ENCODE data around the gene SOX12.
"Not testable (repeated sequence)": the region's sequence is repeated elsewhere in the genome, so short reads cannot be mapped to it uniquely, and the experiment has no call there.

Gene SOX12

GRCh38 chr20:356154-356553 is 30.8 kb downstream of the SOX12 start:
- 92% methylated on average over 2 of the region's 2 CpGs for WGBS
- not testable (repeated sequence) for H3K9ac ChIP-seq (ENCODE audit: low read depth, low read length); H3K9me3 ChIP-seq (ENCODE audit: insufficient read depth, low read depth, low read length); H3K27ac ChIP-seq (ENCODE audit: low read depth, low read length); H3K4me1 ChIP-seq (ENCODE audit: insufficient read depth, low read length); H3K4me3 ChIP-seq (ENCODE audit: low read length); H3K36me3 ChIP-seq (ENCODE audit: insufficient read depth, low read length); H3K27me3 ChIP-seq (ENCODE audit: insufficient read depth, low read length)

- Histone ChIP-seq H3K4me3 (ENCODE audit: low read length) (no peak overlapping the region), H3K27me3 (ENCODE audit: insufficient read depth, low read length) (no peaks in the 10 kb centered on the region), H3K4me1 (ENCODE audit: insufficient read depth, low read length) (no peaks in the 10 kb centered on the region), H3K27ac (ENCODE audit: low read depth, low read length) (no peak overlapping the region), H3K9ac (ENCODE audit: low read depth, low read length) (no peak overlapping the region), H3K36me3 (ENCODE audit: insufficient read depth, low read length) (no peaks in the 10 kb centered on the region), H3K9me3 (ENCODE audit: insufficient read depth, low read depth, low read length) (no peaks in the 10 kb centered on the region)
- 96% methylated on average over 10 of the region's 10 CpGs for WGBS
Measured at GRCh38 chr20:356745-357144, 31.4 kb downstream of the SOX12 start.

DNA sequence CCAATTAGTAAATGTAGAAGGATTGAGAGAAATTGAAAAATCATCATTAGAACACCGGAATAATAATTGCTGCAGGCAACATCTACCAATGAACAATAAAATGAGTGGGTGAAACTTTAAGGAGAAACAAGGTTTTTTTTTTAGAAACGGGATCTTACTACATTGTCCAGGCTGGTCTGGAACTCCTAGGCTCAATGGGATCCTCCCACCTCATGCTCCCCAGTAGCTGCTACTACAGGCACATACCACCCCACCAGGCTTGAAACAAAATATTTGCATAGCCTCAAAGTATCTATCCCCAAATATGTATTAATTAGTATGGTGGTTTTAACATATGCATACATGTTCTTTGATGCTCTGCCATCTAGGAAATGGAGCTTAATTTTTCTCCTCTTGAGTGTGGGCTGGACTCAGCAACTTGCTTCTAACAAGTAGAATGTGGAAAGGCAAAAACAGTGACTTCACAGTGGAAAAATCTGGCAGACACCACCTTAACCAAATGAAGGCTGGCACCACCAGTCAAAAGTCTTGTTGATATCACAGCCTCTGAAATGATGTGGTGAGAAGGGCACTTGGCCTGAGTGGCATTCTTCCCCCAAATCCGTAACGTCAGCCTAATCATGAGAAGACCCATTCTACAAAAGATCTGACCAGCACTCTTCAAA is 33.7 kb downstream of the SOX12 start:
- no peak overlapping the region for H3K9ac ChIP-seq (ENCODE audit: low read depth, low read length)
- H3K4me3 ChIP-seq (ENCODE audit: low read length): no peak overlapping the region
- no peak overlapping the region for H3K27ac ChIP-seq (ENCODE audit: low read depth, low read length)
- H3K4me1 ChIP-seq (ENCODE audit: insufficient read depth, low read length): no peaks in the 10 kb centered on the region
- H3K9me3 ChIP-seq (ENCODE audit: insufficient read depth, low read depth, low read length): no peaks in the 10 kb centered on the region
- WGBS: 91% methylated on average over 4 of the region's 4 CpGs
- no peaks in the 10 kb centered on the region for H3K36me3 ChIP-seq (ENCODE audit: insufficient read depth, low read length)
- H3K27me3 ChIP-seq (ENCODE audit: insufficient read depth, low read length): no peaks in the 10 kb centered on the region

GRCh38 chr20:361561-361960 is 36.2 kb downstream of the SOX12 start:
- no peaks in the 10 kb centered on the region for H3K36me3 ChIP-seq (ENCODE audit: insufficient read depth, low read length)
- no peak overlapping the region for H3K9ac ChIP-seq (ENCODE audit: low read depth, low read length)
- H3K27ac ChIP-seq (ENCODE audit: low read depth, low read length): no peak overlapping the region
- no peak overlapping the region for H3K4me3 ChIP-seq (ENCODE audit: low read length)
- H3K4me1 ChIP-seq (ENCODE audit: insufficient read depth, low read length): no peaks in the 10 kb centered on the region
- H3K9me3 ChIP-seq (ENCODE audit: insufficient read depth, low read depth, low read length): no peaks in the 10 kb centered on the region
- WGBS: 86% methylated on average over 8 of the region's 8 CpGs
- no peaks in the 10 kb centered on the region for H3K27me3 ChIP-seq (ENCODE audit: insufficient read depth, low read length)

- Histone ChIP-seq H3K9ac (ENCODE audit: low read depth, low read length) (no peak overlapping the region), H3K4me3 (ENCODE audit: low read length) (no peak overlapping the region), H3K36me3 (ENCODE audit: insufficient read depth, low read length) (no peaks in the 10 kb centered on the region), H3K27ac (ENCODE audit: low read depth, low read length) (no peak overlapping the region), H3K9me3 (ENCODE audit: insufficient read depth, low read depth, low read length) (no peaks in the 10 kb centered on the region), H3K4me1 (ENCODE audit: insufficient read depth, low read length) (no peaks in the 10 kb centered on the region), H3K27me3 (ENCODE audit: insufficient read depth, low read length) (no peaks in the 10 kb centered on the region)
- WGBS: 91% methylated on average over 13 of the region's 13 CpGs
Measured at GRCh38 chr20:362271-363254, 37.2 kb downstream of the SOX12 start.

DNA sequence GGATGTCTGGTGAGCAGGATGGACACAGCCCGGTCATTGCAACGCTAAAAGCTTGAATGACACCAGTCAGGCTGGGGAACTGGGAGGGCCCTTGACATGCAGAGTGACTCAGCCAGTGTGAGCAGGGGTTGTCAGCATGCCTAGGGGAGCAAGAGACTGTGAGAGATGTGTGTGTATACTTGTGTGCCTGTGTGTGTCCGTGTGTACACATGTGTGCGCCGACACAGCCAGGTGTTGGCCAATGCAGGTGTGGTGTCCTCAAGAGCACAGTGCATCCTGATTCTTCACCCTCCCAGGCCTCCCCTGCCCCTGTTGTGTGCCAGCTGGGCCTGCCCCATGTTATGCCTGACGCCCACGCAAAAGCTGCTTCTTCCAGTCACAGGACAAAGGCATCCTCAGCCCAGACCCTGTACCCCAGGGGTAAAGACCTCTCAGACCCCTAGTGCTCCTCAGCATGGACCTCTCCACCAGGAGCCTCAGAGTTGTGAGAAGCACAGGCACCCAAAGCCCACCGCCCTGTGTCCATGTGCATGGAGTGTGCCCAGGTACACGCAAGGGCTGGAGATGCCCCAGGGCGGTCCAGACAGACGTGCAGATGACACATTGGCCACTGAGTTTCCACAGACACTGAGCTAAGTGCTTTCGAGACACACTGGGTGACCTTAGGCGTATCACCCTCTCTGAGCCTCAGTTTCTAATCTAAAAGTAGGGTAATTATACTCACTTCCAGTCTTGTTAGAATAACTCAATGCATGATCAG is 38.1 kb downstream of the SOX12 start:
- no peak overlapping the region for H3K4me3 ChIP-seq (ENCODE audit: low read length)
- no peaks in the 10 kb centered on the region for H3K9me3 ChIP-seq (ENCODE audit: insufficient read depth, low read depth, low read length)
- 86% methylated on average over 13 of the region's 13 CpGs for WGBS
- no peaks in the 10 kb centered on the region for H3K27me3 ChIP-seq (ENCODE audit: insufficient read depth, low read length)
- H3K9ac ChIP-seq (ENCODE audit: low read depth, low read length): no peak overlapping the region
- H3K4me1 ChIP-seq (ENCODE audit: insufficient read depth, low read length): no peaks in the 10 kb centered on the region
- no peaks in the 10 kb centered on the region for H3K36me3 ChIP-seq (ENCODE audit: insufficient read depth, low read length)
- no peak overlapping the region for H3K27ac ChIP-seq (ENCODE audit: low read depth, low read length)

DNA sequence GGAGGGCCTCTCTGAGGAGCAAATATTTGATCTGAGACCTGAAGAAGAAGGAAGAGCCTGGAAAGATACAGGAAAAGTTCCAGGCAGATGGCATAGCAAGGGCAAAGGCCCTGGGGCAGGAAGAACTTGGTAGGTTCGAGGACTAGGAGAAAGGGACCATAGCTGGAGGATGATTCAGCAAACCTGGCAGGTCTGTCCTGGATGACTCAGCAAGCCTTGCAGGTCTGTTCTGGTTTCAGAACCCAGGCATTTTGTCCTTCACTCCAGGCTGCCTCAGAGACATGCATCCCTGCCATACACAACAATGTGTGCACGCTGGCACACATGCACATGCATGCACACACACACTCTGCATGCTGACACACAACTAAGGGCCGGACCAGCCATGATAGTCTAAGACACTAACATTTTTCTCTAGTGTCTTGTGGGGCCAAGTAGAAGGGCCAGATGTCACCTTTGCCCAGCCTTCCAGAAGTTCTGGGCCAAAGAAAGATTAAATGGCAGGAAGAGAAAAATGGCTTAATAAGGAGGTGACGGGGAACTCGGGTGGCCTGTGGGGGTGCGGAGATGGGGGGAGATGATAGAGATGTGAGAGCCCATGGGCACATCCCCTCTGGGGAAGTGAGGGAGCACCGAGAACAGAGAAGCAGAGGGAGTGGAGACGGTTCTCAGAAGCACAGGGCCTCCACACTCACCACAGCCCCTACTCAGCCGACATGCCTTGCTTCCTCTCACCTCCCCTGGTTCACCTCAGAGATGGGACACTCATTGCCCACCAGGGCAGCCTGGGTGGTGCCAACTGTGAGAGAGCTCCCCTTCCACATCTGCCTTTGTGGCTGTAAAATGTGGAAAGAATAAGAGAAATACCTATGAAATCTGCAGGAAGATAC is 39.8 kb downstream of the SOX12 start:
- WGBS: 92% methylated on average over 9 of the region's 9 CpGs
- H3K4me1 ChIP-seq (ENCODE audit: insufficient read depth, low read length): no peaks in the 10 kb centered on the region
- no peak overlapping the region for H3K4me3 ChIP-seq (ENCODE audit: low read length)
- no peaks in the 10 kb centered on the region for H3K27me3 ChIP-seq (ENCODE audit: insufficient read depth, low read length)
- no peaks in the 10 kb centered on the region for H3K36me3 ChIP-seq (ENCODE audit: insufficient read depth, low read length)
- H3K27ac ChIP-seq (ENCODE audit: low read depth, low read length): no peak overlapping the region
- H3K9ac ChIP-seq (ENCODE audit: low read depth, low read length): no peak overlapping the region
- no peaks in the 10 kb centered on the region for H3K9me3 ChIP-seq (ENCODE audit: insufficient read depth, low read depth, low read length)

DNA sequence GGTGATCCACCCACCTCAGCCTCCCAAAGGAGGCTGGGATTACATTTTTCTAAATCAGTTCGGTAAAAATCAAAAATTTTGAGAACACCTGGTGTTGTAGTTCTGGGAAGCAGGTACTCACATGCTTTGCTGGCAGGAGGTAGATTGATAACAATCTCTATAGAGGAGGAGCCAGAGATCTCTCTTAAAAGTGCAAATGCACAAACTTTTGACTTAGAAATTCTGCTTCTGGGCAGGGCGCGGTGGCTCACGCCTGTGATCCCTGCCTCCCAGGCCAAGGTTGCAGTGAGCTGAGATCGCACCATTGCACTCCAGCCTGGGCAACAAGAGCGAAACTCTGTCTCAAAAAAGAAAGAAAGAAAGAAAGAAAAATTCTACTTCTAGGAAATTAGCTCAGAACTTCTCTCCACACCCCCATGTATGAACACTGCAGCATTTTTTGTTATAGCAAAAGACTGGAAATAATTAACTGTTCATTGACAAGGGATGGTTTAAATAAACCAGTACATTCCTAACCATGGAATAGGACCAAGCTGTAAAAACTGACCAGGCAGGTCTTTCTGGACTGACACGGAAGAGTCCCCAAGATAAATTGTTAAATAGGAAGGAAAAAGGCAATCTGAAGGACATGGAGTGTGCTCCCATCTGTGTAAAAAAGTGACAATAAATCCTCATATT is 40.8 kb downstream of the SOX12 start:
- no peak overlapping the region for H3K27ac ChIP-seq (ENCODE audit: low read depth, low read length)
- H3K9ac ChIP-seq (ENCODE audit: low read depth, low read length): no peak overlapping the region

DNA sequence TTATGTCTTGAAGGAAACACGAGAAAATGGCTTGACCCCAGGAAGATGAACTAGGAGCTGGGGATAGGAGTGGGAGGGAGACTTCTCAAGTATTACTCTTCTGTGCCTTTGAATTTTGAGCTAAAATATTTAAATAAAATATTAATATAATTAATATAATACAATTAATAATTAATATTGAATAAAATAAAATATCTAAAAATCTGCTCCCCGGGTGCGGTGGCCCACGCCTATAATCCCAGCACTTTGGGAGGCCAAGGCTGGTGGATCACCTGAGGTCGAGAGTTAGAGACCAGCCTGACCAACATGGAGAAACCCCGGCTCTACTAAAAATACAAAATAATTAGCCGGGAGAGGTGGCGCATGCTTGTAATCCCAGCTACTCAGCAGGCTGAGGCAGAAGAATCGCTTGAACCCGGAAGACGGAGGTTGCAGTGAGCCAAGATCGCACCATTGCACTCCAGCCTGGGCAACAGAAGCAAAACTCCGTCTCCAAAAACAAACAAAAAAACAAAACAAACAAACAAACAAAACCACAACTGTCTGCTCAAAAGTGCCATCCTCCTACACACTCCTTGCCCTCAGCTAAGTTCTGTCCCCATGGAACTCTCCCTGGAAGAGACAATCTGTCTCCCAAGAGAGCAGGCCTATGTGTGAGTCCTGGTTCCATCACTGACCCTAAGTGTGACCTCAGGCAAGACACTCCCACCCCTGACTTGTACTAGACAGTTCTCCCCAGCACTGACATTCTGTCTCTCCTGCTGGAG is 41.5 kb downstream of the SOX12 start:
- Histone ChIP-seq H3K4me1 (ENCODE audit: insufficient read depth, low read length) (peaks cover 4% of the 10 kb centered on the region; the same call in 1 of the 2 replicates), H3K4me3 (ENCODE audit: low read length) (no peak overlapping the region), H3K27me3 (ENCODE audit: insufficient read depth, low read length) (no peaks in the 10 kb centered on the region), H3K36me3 (ENCODE audit: insufficient read depth, low read length) (no peaks in the 10 kb centered on the region), H3K9ac (ENCODE audit: low read depth, low read length) (no peak overlapping the region), H3K27ac (ENCODE audit: low read depth, low read length) (no peak overlapping the region), H3K9me3 (ENCODE audit: insufficient read depth, low read depth, low read length) (no peaks in the 10 kb centered on the region)
- WGBS: 90% methylated on average over 13 of the region's 13 CpGs

More for the DNA sequence above, 40.8 kb downstream of the SOX12 start:
- Histone ChIP-seq H3K9me3 (ENCODE audit: insufficient read depth, low read depth, low read length) (no peaks in the 10 kb centered on the region), H3K4me3 (ENCODE audit: low read length) (no peak overlapping the region), H3K36me3 (ENCODE audit: insufficient read depth, low read length) (no peaks in the 10 kb centered on the region), H3K27me3 (ENCODE audit: insufficient read depth, low read length) (no peaks in the 10 kb centered on the region), H3K4me1 (ENCODE audit: insufficient read depth, low read length) (no peaks in the 10 kb centered on the region)
- 87% methylated on average over 7 of the region's 7 CpGs for WGBS
